Measurements from ENCODE around the gene DIP2C. TPM values are rescaled to one million over a fixed set of nuclear protein-coding genes. Genes with fewer than 3 reads are reported as not detected.
"Not testable (repeated sequence)": the region's sequence is repeated elsewhere in the genome, so short reads cannot be mapped to it uniquely, and the experiment has no call there.

The DIP2C gene
- total RNA-seq, 1 donor: 19.9 TPM

GRCh38 chr10:427761-428519 lies 261.5 kb downstream of the DIP2C start:
- H3K4me3 ChIP-seq (ENCODE audit: low read depth, low read length): no peak overlapping the region
- no peak for DNase-seq (ENCODE audit: low read depth)
- TF ChIP-seq CTCF (IDR thresholded peaks at IDR 0.05; ENCODE audit: insufficient read depth, low read depth, low read length): no peak

- not testable (repeated sequence) for H3K4me3 ChIP-seq (ENCODE audit: low read depth, low read length); DNase-seq (ENCODE audit: low read depth)
Observed at GRCh38 chr10:425365-425764, 264.1 kb downstream of the DIP2C start.

- H3K4me3 ChIP-seq (ENCODE audit: low read depth, low read length); DNase-seq (ENCODE audit: low read depth): not testable (repeated sequence)
Observed at GRCh38 chr10:424724-425123, 264.7 kb downstream of the DIP2C start.

GRCh38 chr10:423178-423577 lies 266.3 kb downstream of the DIP2C start:
- H3K4me3 ChIP-seq (ENCODE audit: low read depth, low read length): no peak overlapping the region
- DNase-seq (ENCODE audit: low read depth): no peak
- TF ChIP-seq CTCF (IDR thresholded peaks at IDR 0.05; ENCODE audit: insufficient read depth, low read depth, low read length): no peak

- DNase-seq (ENCODE audit: low read depth): no peak
- H3K4me3 ChIP-seq (ENCODE audit: low read depth, low read length): no peak overlapping the region
- TF ChIP-seq CTCF (IDR thresholded peaks at IDR 0.05; ENCODE audit: insufficient read depth, low read depth, low read length): no peak
Observed at GRCh38 chr10:422675-423074, 266.8 kb downstream of the DIP2C start.

- H3K4me3 ChIP-seq (ENCODE audit: low read depth, low read length): no peak overlapping the region
- TF ChIP-seq CTCF (IDR thresholded peaks at IDR 0.05; ENCODE audit: insufficient read depth, low read depth, low read length): no peak
- DNase-seq (ENCODE audit: low read depth): no peak
Observed at GRCh38 chr10:422241-422640, 267.2 kb downstream of the DIP2C start.

- no peak overlapping the region for H3K4me3 ChIP-seq (ENCODE audit: low read depth, low read length)
- no peak for TF ChIP-seq CTCF (IDR thresholded peaks at IDR 0.05; ENCODE audit: insufficient read depth, low read depth, low read length)
- no peak for DNase-seq (ENCODE audit: low read depth)
Observed at GRCh38 chr10:421170-421569, 268.3 kb downstream of the DIP2C start.
